ENCODE results near the gene PAMR1.

PAMR1 gene

DNA sequence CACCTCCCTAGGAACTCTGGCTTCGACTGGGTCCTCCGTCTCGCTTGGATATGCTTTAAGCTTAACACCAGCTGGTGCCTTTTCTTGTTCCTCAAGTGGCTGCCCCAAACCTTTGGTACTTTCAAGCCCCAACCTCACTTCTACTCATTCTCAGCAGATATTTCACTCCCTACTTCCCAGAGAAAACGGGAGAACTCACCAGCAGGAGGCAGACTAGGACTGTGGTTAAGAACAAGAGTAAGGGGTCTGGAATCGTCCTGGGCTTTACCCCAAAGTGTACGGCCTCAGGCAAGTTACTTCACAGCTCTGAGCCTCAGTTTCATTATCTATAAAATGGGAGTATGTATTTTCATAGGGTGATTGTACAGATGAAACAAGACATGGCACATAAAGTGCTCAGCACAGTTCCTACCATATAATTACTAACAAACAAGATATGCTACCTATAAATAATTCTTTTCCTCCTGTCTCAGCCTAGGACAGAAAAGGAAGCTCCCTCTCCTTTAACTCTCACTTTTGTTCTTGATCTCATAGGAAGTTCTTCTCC, 37.8 kb downstream of the PAMR1 start:
- H3K4me3 ChIP-seq (ENCODE audit: low read length, poor library complexity, severe bottlenecking), result no peak overlapping the region

DNA sequence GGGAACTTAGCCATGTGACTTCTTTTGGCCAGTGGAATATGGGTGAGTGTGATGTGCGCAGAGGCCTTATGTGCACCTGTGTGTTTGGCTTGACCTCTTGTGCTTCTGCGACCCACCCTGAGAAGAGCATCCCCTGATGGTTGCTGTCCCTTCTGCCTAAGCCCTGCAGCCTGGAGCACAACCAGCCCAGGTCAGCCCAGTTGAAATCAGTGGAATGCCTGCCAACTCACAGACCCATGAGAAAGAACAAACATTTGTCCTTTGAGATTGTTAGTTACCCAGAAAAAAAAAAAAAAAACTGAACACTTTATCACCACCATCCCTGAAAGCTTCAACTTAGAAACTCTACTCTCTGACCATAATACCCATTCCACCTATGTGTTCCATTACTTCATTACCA, 38.5 kb downstream of the PAMR1 start:
- H3K9me2 ChIP-seq (replicated peaks; ENCODE audit: low read depth, low read length), result no peaks in the 10 kb centered on the region
- no peaks in the 10 kb centered on the region for H3F3A ChIP-seq (ENCODE audit: low read depth)
- TF ChIP-seq EZH2phosphoT487 (IDR thresholded peaks at IDR 0.05; ENCODE audit: borderline replicate concordance), result no peak
- TF ChIP-seq, protein P1, sequence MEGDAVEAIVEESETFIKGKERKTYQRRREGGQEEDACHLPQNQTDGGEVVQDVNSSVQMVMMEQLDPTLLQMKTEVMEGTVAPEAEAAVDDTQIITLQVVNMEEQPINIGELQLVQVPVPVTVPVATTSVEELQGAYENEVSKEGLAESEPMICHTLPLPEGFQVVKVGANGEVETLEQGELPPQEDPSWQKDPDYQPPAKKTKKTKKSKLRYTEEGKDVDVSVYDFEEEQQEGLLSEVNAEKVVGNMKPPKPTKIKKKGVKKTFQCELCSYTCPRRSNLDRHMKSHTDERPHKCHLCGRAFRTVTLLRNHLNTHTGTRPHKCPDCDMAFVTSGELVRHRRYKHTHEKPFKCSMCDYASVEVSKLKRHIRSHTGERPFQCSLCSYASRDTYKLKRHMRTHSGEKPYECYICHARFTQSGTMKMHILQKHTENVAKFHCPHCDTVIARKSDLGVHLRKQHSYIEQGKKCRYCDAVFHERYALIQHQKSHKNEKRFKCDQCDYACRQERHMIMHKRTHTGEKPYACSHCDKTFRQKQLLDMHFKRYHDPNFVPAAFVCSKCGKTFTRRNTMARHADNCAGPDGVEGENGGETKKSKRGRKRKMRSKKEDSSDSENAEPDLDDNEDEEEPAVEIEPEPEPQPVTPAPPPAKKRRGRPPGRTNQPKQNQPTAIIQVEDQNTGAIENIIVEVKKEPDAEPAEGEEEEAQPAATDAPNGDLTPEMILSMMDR (conservative IDR thresholded peaks at IDR 0.05; ENCODE audit: low read length), result no peak

More for the DNA sequence above, 37.8 kb downstream of the PAMR1 start:
- Histone ChIP-seq H3K36me3 (ENCODE audit: insufficient read depth, low read length) (no peaks in the 10 kb centered on the region), H3K4me1 (ENCODE audit: insufficient read depth, low read length, poor library complexity, severe bottlenecking) (no peaks in the 10 kb centered on the region), H3F3A (ENCODE audit: low read depth) (no peaks in the 10 kb centered on the region), H3K27me3 (ENCODE audit: insufficient read depth, low read length, poor library complexity, severe bottlenecking) (no peaks in the 10 kb centered on the region), H3K79me2 (ENCODE audit: insufficient read depth, low read length) (no peaks in the 10 kb centered on the region), H3K9ac (ENCODE audit: low read depth, low read length, poor library complexity, severe bottlenecking) (no peak overlapping the region), H2AFZ (ENCODE audit: low read length) (no peak overlapping the region), H3K4me2 (ENCODE audit: low read depth, low read length, poor library complexity, severe bottlenecking) (no peak overlapping the region), H3K9me2 (replicated peaks; ENCODE audit: low read depth, low read length) (no peaks in the 10 kb centered on the region), H4K20me1 (ENCODE audit: insufficient read depth, low read length, poor library complexity, severe bottlenecking) (no peaks in the 10 kb centered on the region), H3K9me3 (ENCODE audit: insufficient read depth, low read depth, low read length) (peaks cover 6% of the 10 kb centered on the region; the same call in 1 of the 2 replicates)
- no peak for TF ChIP-seq EZH2phosphoT487 (IDR thresholded peaks at IDR 0.05; ENCODE audit: borderline replicate concordance)
- TF ChIP-seq, protein P1 (conservative IDR thresholded peaks at IDR 0.05; ENCODE audit: low read length), result peak; percentile 68

DNA sequence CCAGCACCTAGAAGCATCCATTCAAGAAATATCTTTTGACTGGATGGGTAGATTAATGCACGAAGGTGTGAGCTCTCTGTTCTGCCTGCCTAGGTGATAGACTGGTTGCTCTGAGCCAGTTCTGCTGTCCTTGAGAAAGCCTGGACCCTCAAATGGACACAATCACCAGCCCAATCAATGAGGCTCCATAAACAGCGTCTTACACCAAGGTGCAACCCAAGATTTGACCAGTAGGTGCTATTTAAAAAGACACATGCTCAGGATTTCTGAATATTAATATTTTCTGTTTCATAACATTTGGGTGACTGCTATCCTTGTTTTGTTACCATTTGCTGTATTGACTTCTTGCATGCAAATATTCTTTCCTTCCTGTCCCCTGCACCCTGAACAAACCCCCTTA, 39.0 kb downstream of the PAMR1 start:
- H3K4me2 ChIP-seq (ENCODE audit: low read depth, low read length, poor library complexity, severe bottlenecking), result no peak overlapping the region
- H3K4me3 ChIP-seq (ENCODE audit: low read length, poor library complexity, severe bottlenecking), result no peak overlapping the region
- no peaks in the 10 kb centered on the region for H3K79me2 ChIP-seq (ENCODE audit: insufficient read depth, low read length)
- no peak overlapping the region for H3K9ac ChIP-seq (ENCODE audit: low read depth, low read length, poor library complexity, severe bottlenecking)
- H3K9me3 ChIP-seq (ENCODE audit: insufficient read depth, low read depth, low read length), result peaks cover 7% of the 10 kb centered on the region; the same call in 1 of the 2 replicates
- H4K20me1 ChIP-seq (ENCODE audit: insufficient read depth, low read length, poor library complexity, severe bottlenecking), result no peaks in the 10 kb centered on the region
- no peaks in the 10 kb centered on the region for H3K27me3 ChIP-seq (ENCODE audit: insufficient read depth, low read length, poor library complexity, severe bottlenecking)
- no peaks in the 10 kb centered on the region for H3K36me3 ChIP-seq (ENCODE audit: insufficient read depth, low read length)
- H3K4me1 ChIP-seq (ENCODE audit: insufficient read depth, low read length, poor library complexity, severe bottlenecking), result no peaks in the 10 kb centered on the region
- no peak overlapping the region for H2AFZ ChIP-seq (ENCODE audit: low read length)
- H3K9me2 ChIP-seq (replicated peaks; ENCODE audit: low read depth, low read length), result no peaks in the 10 kb centered on the region
- H3F3A ChIP-seq (ENCODE audit: low read depth), result no peaks in the 10 kb centered on the region
- TF ChIP-seq, protein P1 (conservative IDR thresholded peaks at IDR 0.05; ENCODE audit: low read length), result no peak
- no peak for TF ChIP-seq EZH2phosphoT487 (IDR thresholded peaks at IDR 0.05; ENCODE audit: borderline replicate concordance)

More for the DNA sequence above, 38.5 kb downstream of the PAMR1 start:
- Histone ChIP-seq H3K9ac (ENCODE audit: low read depth, low read length, poor library complexity, severe bottlenecking) (no peak overlapping the region), H3K4me1 (ENCODE audit: insufficient read depth, low read length, poor library complexity, severe bottlenecking) (no peaks in the 10 kb centered on the region), H3K4me3 (ENCODE audit: low read length, poor library complexity, severe bottlenecking) (no peak overlapping the region), H4K20me1 (ENCODE audit: insufficient read depth, low read length, poor library complexity, severe bottlenecking) (no peaks in the 10 kb centered on the region), H3K4me2 (ENCODE audit: low read depth, low read length, poor library complexity, severe bottlenecking) (no peak overlapping the region), H2AFZ (ENCODE audit: low read length) (no peak overlapping the region), H3K36me3 (ENCODE audit: insufficient read depth, low read length) (no peaks in the 10 kb centered on the region), H3K9me3 (ENCODE audit: insufficient read depth, low read depth, low read length) (peaks cover 7% of the 10 kb centered on the region; the same call in 1 of the 2 replicates), H3K79me2 (ENCODE audit: insufficient read depth, low read length) (no peaks in the 10 kb centered on the region), H3K27me3 (ENCODE audit: insufficient read depth, low read length, poor library complexity, severe bottlenecking) (no peaks in the 10 kb centered on the region)

All from Loucy (cell line).